ENCODE data around the gene FADS2. TPM values are rescaled to one million over a fixed set of nuclear protein-coding genes. Genes with fewer than 3 reads are reported as not detected.

The FADS2 gene
- total and polyA plus RNA-seq, 2 of the 13 experiments (the other 11 are each of a cell fraction or from before 2014, with no cell fraction given), result 90.1 to 124 TPM

- TF ChIP-seq GMEB2 (CRISPR knock-in tag; IDR thresholded peaks at IDR 0.05; ENCODE audit: low read depth) (no peak), CBX2 (IDR thresholded peaks at IDR 0.05; ENCODE audit: low read depth, low read length) (no peak), CBX2 (CRISPR knock-in tag; IDR thresholded peaks at IDR 0.05; ENCODE audit: low read depth) (no peak), ZNF609 (CRISPR knock-in tag; IDR thresholded peaks at IDR 0.05; ENCODE audit: borderline replicate concordance) (no peak), ARID5B (CRISPR knock-in tag; IDR thresholded peaks at IDR 0.05) (no peak), HOXA3 (CRISPR knock-in tag; IDR thresholded peaks at IDR 0.05) (no peak), ZBTB21 (CRISPR knock-in tag; IDR thresholded peaks at IDR 0.05) (no peak), ZNF331 (CRISPR knock-in tag; IDR thresholded peaks at IDR 0.05) (no peak), MIER2 (CRISPR knock-in tag; IDR thresholded peaks at IDR 0.05) (no peak), ZNF839 (CRISPR knock-in tag; IDR thresholded peaks at IDR 0.05; ENCODE audit: borderline replicate concordance) (no peak), PHB2 (IDR thresholded peaks at IDR 0.05; ENCODE audit: partially characterized antibody) (no peak), HDAC2 (CRISPR knock-in tag; IDR thresholded peaks at IDR 0.05) (0 out of 2 replicates have a peak, but pooled peaks have one; percentile 36), EED (CRISPR knock-in tag; IDR thresholded peaks at IDR 0.05) (no peak), ZBTB2 (CRISPR knock-in tag; IDR thresholded peaks at IDR 0.05; ENCODE audit: low read depth) (no peak), RCOR2 (CRISPR knock-in tag; IDR thresholded peaks at IDR 0.05) (no peak)
Measured at GRCh38 chr11:61890529-61891330, 62.6 kb downstream of the FADS2 start (continued).

Data from HepG2 (cell line).